ENCODE measurements around the gene C11orf58. TPM values are rescaled to one million over a fixed set of nuclear protein-coding genes. Genes with fewer than 3 reads are reported as not detected.
A peak's percentile ranks its signal among the peaks of the same experiment; 100 is the strongest.

Gene C11orf58
- total RNA-seq, 1 donor from 2014 or later: 105 TPM

- no peak overlapping the region for H3K4me3 ChIP-seq
- H3K27me3 ChIP-seq (ENCODE audit: low read depth): no peaks in the 10 kb centered on the region
- H3K4me1 ChIP-seq: peaks cover 62% of the 10 kb centered on the region
- intact Hi-C loops (cut with micrococcal nuclease): loop anchor here (10.0 kb wide), 1 partner anchor 279 kb away; no protein-coding TSS in a partner anchor
- DNase-seq: peak; percentile 61
- peaks cover 5% of the 10 kb centered on the region for H3K36me3 ChIP-seq
- peak overlapping the region; percentile 33 for H3K27ac ChIP-seq (replicated peaks)
- no peaks in the 10 kb centered on the region for H3K9me3 ChIP-seq (replicated peaks)
- peak; percentile 96 for TF ChIP-seq CTCF (IDR thresholded peaks at IDR 0.05; ENCODE audit: borderline replicate concordance)
These were observed 47.2 kb downstream of the C11orf58 start for GRCh38 chr11:16785520-16786128.

- peaks cover 7% of the 10 kb centered on the region for H3K36me3 ChIP-seq
- TF ChIP-seq CTCF (IDR thresholded peaks at IDR 0.05; ENCODE audit: borderline replicate concordance): no peak
- no peaks in the 10 kb centered on the region for H3K27me3 ChIP-seq (ENCODE audit: low read depth)
- H3K27ac ChIP-seq (replicated peaks): no peak overlapping the region
- no peak overlapping the region for H3K4me3 ChIP-seq
- no peak for DNase-seq
- peaks cover 68% of the 10 kb centered on the region for H3K4me1 ChIP-seq
- H3K9me3 ChIP-seq (replicated peaks): no peaks in the 10 kb centered on the region
- intact Hi-C loops (cut with micrococcal nuclease): loop anchor here (10.0 kb wide), 1 partner anchor 279 kb away; no protein-coding TSS in a partner anchor
These were observed 47.7 kb downstream of the C11orf58 start for GRCh38 chr11:16786131-16786530.

- Histone ChIP-seq H3K27ac (replicated peaks) (no peak overlapping the region), H3K4me1 (peaks cover 76% of the 10 kb centered on the region)
These were observed 48.7 kb downstream of the C11orf58 start for GRCh38 chr11:16787035-16787742.

DNA sequence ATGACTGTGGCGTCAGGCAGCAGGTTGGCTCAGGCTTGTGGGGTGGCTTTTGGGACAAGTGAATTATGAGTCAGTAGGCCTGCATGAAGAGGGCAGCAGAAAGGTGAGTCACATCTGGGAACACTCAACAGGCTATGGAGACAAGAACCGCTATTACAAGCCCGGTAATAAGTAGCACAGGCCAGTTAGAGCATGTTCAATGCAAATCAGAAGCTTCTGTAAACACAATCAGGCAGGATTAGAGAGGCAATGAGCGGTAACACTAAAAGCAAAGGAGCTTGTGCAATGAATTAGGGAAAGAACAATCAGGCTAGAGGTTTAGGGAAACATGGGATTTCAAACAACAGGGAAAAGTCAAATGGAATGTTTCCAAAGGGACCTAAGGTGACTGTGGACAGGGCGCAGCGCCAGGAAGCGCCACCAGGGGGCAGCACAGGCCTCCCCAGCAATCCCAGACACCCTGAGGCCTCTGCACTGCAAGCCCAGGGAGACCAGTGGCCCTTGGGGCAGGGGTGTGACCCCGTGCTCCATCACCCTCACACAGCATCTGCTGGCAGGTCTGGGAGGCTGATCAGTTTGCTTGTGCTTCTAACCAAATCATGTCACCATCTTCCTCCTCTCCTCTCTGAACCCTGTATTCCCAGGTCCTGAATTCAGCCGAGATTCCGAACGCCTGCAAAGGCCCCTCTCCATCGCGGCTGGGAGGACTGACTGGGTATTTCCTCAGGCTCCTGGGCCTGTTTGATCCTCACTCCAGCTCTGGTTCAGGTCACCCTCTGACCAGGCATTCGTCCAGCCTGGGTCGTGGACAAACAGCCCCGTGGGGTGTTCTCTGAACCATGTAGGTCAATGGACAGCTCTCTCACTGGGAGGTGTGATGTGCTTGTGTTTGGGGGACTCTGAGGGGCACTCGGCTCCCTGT lies 50.0 kb downstream of the C11orf58 start:
- Histone ChIP-seq H3K4me3 (no peak overlapping the region), H3K9me3 (replicated peaks) (no peaks in the 10 kb centered on the region), H3K4me1 (peaks cover 82% of the 10 kb centered on the region), H3K27ac (replicated peaks) (peak overlapping the region; percentile 42), H3K27me3 (ENCODE audit: low read depth) (no peaks in the 10 kb centered on the region), H3K36me3 (peaks cover 7% of the 10 kb centered on the region)
- peak; percentile 71 for DNase-seq
- intact Hi-C loops (cut with micrococcal nuclease): loop anchor here (10.0 kb wide), 1 partner anchor 276 kb away; no protein-coding TSS in a partner anchor
- peak; percentile 99 for TF ChIP-seq CTCF (IDR thresholded peaks at IDR 0.05; ENCODE audit: borderline replicate concordance)

More at GRCh38 chr11:16787035-16787742, 48.7 kb downstream of the C11orf58 start:
- DNase-seq: no peak
- intact Hi-C loops (cut with micrococcal nuclease): loop anchor here (10.0 kb wide), 1 partner anchor 278 kb away; no protein-coding TSS in a partner anchor
- no peak overlapping the region for H3K4me3 ChIP-seq
- H3K27me3 ChIP-seq (ENCODE audit: low read depth): no peaks in the 10 kb centered on the region
- peaks cover 7% of the 10 kb centered on the region for H3K36me3 ChIP-seq
- H3K9me3 ChIP-seq (replicated peaks): no peaks in the 10 kb centered on the region
- TF ChIP-seq CTCF (IDR thresholded peaks at IDR 0.05; ENCODE audit: borderline replicate concordance): no peak

DNA sequence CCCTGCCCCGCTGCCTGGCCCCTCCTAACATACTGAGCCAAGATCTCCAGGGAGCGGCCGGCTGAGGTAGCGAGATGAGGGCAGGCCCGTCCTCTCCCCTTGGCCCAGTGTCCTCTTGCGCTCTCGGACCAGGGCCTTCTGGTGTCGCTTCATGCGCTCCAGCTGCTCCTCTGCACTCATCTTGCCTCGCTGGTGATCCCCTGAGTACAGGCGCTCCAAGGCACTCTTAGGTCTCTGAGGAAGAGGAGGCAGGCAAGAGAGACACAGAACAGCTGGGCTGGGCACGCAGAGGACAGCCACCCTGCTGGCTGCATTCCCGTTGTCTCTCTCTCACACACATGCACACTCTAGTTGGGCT lies 50.6 kb downstream of the C11orf58 start:
- Histone ChIP-seq H3K9me3 (replicated peaks) (no peaks in the 10 kb centered on the region), H3K36me3 (peaks cover 7% of the 10 kb centered on the region), H3K4me3 (no peak overlapping the region), H3K27ac (replicated peaks) (no peak overlapping the region), H3K4me1 (peaks cover 81% of the 10 kb centered on the region), H3K27me3 (ENCODE audit: low read depth) (no peaks in the 10 kb centered on the region)
- no peak for TF ChIP-seq CTCF (IDR thresholded peaks at IDR 0.05; ENCODE audit: borderline replicate concordance)
- intact Hi-C loops (cut with micrococcal nuclease): loop anchor here (10.0 kb wide), 1 partner anchor 276 kb away; no protein-coding TSS in a partner anchor
- DNase-seq: no peak

Data from left ventricle myocardium inferior (tissue), 1 donor.